Endodermal cell (in vitro differentiated cells): ENCODE measurements around the gene RASGEF1C. TPM values are rescaled to one million over a fixed set of nuclear protein-coding genes. Genes with fewer than 3 reads are reported as not detected.

Experiments
- DNase-seq: peaks from one replicate; pipeline ENCODE4 v3.0.0-alpha.2; 2017
- H3K27ac ChIP-seq: 2 replicates; pipeline ENCODE4 v1.5.1; 2013; ENCODE audit warnings: mild to moderate bottlenecking, low read depth, low read length, moderate library complexity
- H3K27me3 ChIP-seq: 2 replicates; pipeline ENCODE4 v1.6.1; 2013; ENCODE audit warnings: mild to moderate bottlenecking, low read length, moderate library complexity; ENCODE audit not compliant: insufficient read depth, control insufficient read depth, poor library complexity, severe bottlenecking
- H3K36me3 ChIP-seq: 2 replicates; pipeline ENCODE4 v1.7.0; 2013; ENCODE audit warnings: mild to moderate bottlenecking, low read length, moderate library complexity; ENCODE audit not compliant: control insufficient read depth, insufficient read depth
- H3K4me1 ChIP-seq: one replicate; pipeline ENCODE4 v1.7.0; 2013; ENCODE audit warnings: low read length; ENCODE audit not compliant: control insufficient read depth, insufficient read depth
- H3K4me3 ChIP-seq: 2 replicates; pipeline ENCODE4 v1.5.1; 2013; ENCODE audit warnings: mild to moderate bottlenecking, low read length, moderate library complexity
- H3K9ac ChIP-seq: 2 replicates; pipeline ENCODE4 v1.6.1; 2013; ENCODE audit warnings: mild to moderate bottlenecking, low read length, moderate library complexity; ENCODE audit not compliant: poor library complexity, severe bottlenecking; ENCODE audit errors: extremely low read depth
- H3K9me3 ChIP-seq: 2 replicates; pipeline ENCODE4 v1.6.1; 2013; ENCODE audit warnings: mild to moderate bottlenecking, low read length, moderate library complexity; ENCODE audit not compliant: control insufficient read depth
- H3K27ac Mint-ChIP-seq: 2 replicates; pipeline ENCODE4 v1.8.0; 2020; ENCODE audit warnings: mixed read lengths
- H3K27me3 Mint-ChIP-seq: 2 replicates; pipeline ENCODE4 v1.8.0; 2021; ENCODE audit warnings: mild to moderate bottlenecking, mixed read lengths; ENCODE audit not compliant: insufficient read depth
- H3K36me3 Mint-ChIP-seq: 2 replicates; pipeline ENCODE4 v1.8.0; 2020; ENCODE audit warnings: low read depth, mixed read lengths
- H3K4me1 Mint-ChIP-seq: 2 replicates; pipeline ENCODE4 v1.8.0; 2020; ENCODE audit warnings: mixed read lengths
- H3K4me3 Mint-ChIP-seq: 2 replicates; pipeline ENCODE4 v1.8.0; 2020; ENCODE audit warnings: mild to moderate bottlenecking, moderate library complexity, mixed read lengths
- H3K9me3 Mint-ChIP-seq: 2 replicates; pipeline ENCODE4 v1.8.0; 2020; ENCODE audit warnings: mild to moderate bottlenecking, mixed read lengths
- CTCF ChIP-seq: fragments of 200-600 bp; sonication (generic); conservative IDR thresholded peaks from 2 replicates; pipeline ENCODE4 v1.5.0; 2021; ENCODE audit warnings: antibody characterized with exemption, mild to moderate bottlenecking
- WGBS, 2 experiments: methylation state at CpG; one replicate each; pipeline versions ENCODE4 v1.1.5 to v1.1.7; 2013; ENCODE audit warnings: missing lambda C conversion rate in 2 of 2, mixed read lengths in 1 of 2; ENCODE audit not compliant: insufficient coverage in 1 of 2, insufficient read length in 1 of 2; 5-methylcytosine and 5-hydroxymethylcytosine counted together
- total RNA-seq, 2 donors: library from RNA; stranded (reverse); fragmentation: NEBNext Ultra II Directional in 1 of 2; extraction: Animal tissue kit (Norgen Biotek cat#: 25700) in 1 of 2; gene quantifications; 2 replicates in 1 of 2; 3 replicates in 1 of 2; pipeline ENCODE4 v1.2.1, GENCODE V29; 2021

RASGEF1C gene
- total RNA-seq, 2 donors from 2014 or later: 0.62 to 0.75 TPM

- Mint-ChIP-seq H3K27ac (no peak overlapping the region), H3K36me3 (no peaks in the 10 kb centered on the region), H3K4me3 (no peak overlapping the region), H3K4me1 (no peaks in the 10 kb centered on the region), H3K9me3 (no peaks in the 10 kb centered on the region), H3K27me3 (peaks cover under 1% of the 10 kb centered on the region)
- DNase-seq: peak; percentile 90
- Histone ChIP-seq H3K9me3 (no peaks in the 10 kb centered on the region), H3K4me1 (no peaks in the 10 kb centered on the region), H3K27me3 (no peaks in the 10 kb centered on the region), H3K9ac (no peak overlapping the region), H3K27ac (no peak overlapping the region), H3K4me3 (no peak overlapping the region), H3K36me3 (no peaks in the 10 kb centered on the region)
- peak; percentile 85 for TF ChIP-seq CTCF
- WGBS, 2 experiments: 87% methylated on average over 14 to 23 of the region's 23 CpGs
Measured at GRCh38 chr5:180201051-180201987, 7.7 kb downstream of the RASGEF1C start.

- Histone ChIP-seq H3K36me3 (no peaks in the 10 kb centered on the region), H3K4me1 (no peaks in the 10 kb centered on the region), H3K4me3 (no peak overlapping the region), H3K9me3 (no peaks in the 10 kb centered on the region), H3K9ac (no peak overlapping the region), H3K27me3 (no peaks in the 10 kb centered on the region), H3K27ac (no peak overlapping the region)
- H3K27me3 Mint-ChIP-seq: no peaks in the 10 kb centered on the region
- no peak for TF ChIP-seq CTCF
- H3K4me1 Mint-ChIP-seq: no peaks in the 10 kb centered on the region
- H3K4me3 Mint-ChIP-seq: no peak overlapping the region
- DNase-seq: no peak
- no peaks in the 10 kb centered on the region for H3K36me3 Mint-ChIP-seq
- no peaks in the 10 kb centered on the region for H3K9me3 Mint-ChIP-seq
- WGBS, 2 experiments: 92 to 93% methylated on average over 7 to 8 of the region's 8 CpGs
- H3K27ac Mint-ChIP-seq: no peak overlapping the region
Measured at GRCh38 chr5:180199390-180199789, 9.6 kb downstream of the RASGEF1C start.

- Mint-ChIP-seq H3K4me3 (no peak overlapping the region), H3K27me3 (no peaks in the 10 kb centered on the region), H3K27ac (no peak overlapping the region), H3K9me3 (no peaks in the 10 kb centered on the region), H3K4me1 (no peaks in the 10 kb centered on the region), H3K36me3 (no peaks in the 10 kb centered on the region)
- Histone ChIP-seq H3K27ac (no peak overlapping the region), H3K9ac (no peak overlapping the region), H3K27me3 (no peaks in the 10 kb centered on the region), H3K36me3 (no peaks in the 10 kb centered on the region), H3K4me3 (no peak overlapping the region), H3K9me3 (no peaks in the 10 kb centered on the region), H3K4me1 (no peaks in the 10 kb centered on the region)
- TF ChIP-seq CTCF: no peak
- no peak for DNase-seq
- WGBS, 2 experiments: 96 to 100% methylated on average over 3 to 4 of the region's 4 CpGs
Measured at GRCh38 chr5:180198208-180198607, 10.8 kb downstream of the RASGEF1C start.
